Aorta (tissue), 5 donors: ENCODE data around the gene ZNF804B. TPM values are rescaled to one million over a fixed set of nuclear protein-coding genes. Genes with fewer than 3 reads are reported as not detected.
A peak's percentile ranks its signal among the peaks of the same experiment; 100 is the strongest.

Experiments
- ATAC-seq: fragments of 200-7000 bp; cut with Tn5 transposase; one replicate; pipeline ENCODE4 v1.9.1; 2022; ENCODE audit warnings: moderate library complexity; ENCODE audit not compliant: low FRiP score
- DNase-seq, 2 donors: peaks; one replicate each; pipeline ENCODE4 v3.0.0-alpha.2; 2020
- H3K27ac ChIP-seq, 2 donors: one replicate each; pipeline ENCODE4 v1.5.1; 2013; ENCODE audit warnings: low read length in 2 of 2, mild to moderate bottlenecking in 2 of 2, moderate library complexity in 2 of 2, control low read depth in 1 of 2, inconsistent platforms in 1 of 2, low read depth in 1 of 2
- H3K27me3 ChIP-seq, 2 donors: one replicate each; pipeline ENCODE4 v1.6.1; 2013; ENCODE audit warnings: control low read depth in 1 of 2, low read length in 1 of 2, mild to moderate bottlenecking in 1 of 2, moderate library complexity in 1 of 2; ENCODE audit not compliant: insufficient read depth in 2 of 2, control insufficient read depth in 1 of 2
- H3K36me3 ChIP-seq, 2 donors: one replicate each; pipeline ENCODE4 v1.6.1; 2013; ENCODE audit warnings: control low read depth in 1 of 2, low read length in 1 of 2, mild to moderate bottlenecking in 1 of 2; ENCODE audit not compliant: insufficient read depth in 2 of 2, control insufficient read depth in 1 of 2
- H3K4me1 ChIP-seq, 2 donors: one replicate each; pipeline ENCODE4 v1.6.1; 2013; ENCODE audit warnings: low read length in 2 of 2, control low read depth in 1 of 2, mild to moderate bottlenecking in 1 of 2, moderate library complexity in 1 of 2; ENCODE audit not compliant: insufficient read depth in 2 of 2, control insufficient read depth in 1 of 2
- H3K4me3 ChIP-seq, 2 donors: one replicate each; pipeline ENCODE4 v1.5.1; 2013; ENCODE audit warnings: low read length in 2 of 2, control low read depth in 1 of 2, mild to moderate bottlenecking in 1 of 2
- H3K9me3 ChIP-seq: one replicate; pipeline ENCODE4 v1.6.1; 2013; ENCODE audit warnings: mild to moderate bottlenecking, low read length; ENCODE audit not compliant: control insufficient read depth
- WGBS, 2 donors: extraction: QIAGEN DNeasy Blood & Tissue Kit; methylation state at CpG; one replicate each; pipeline ENCODE4 v1.1.7; 2013; 5-methylcytosine and 5-hydroxymethylcytosine counted together
- intact Hi-C, 2 donors: fragments of 100-400 bp; cut with DNase I; formaldehyde crosslinking; loops; one replicate each; pipeline versions ENCODE4 v1.14.2 to v1.15.0; 2022
- polyA plus RNA-seq, 2 donors: library from polyadenylated mRNA; stranded (reverse); fragments of 200-250 nt; gene quantifications; one replicate each; pipeline ENCODE4 v1.2.3, GENCODE V29; 2013
- total RNA-seq, 2 donors: library from RNA; stranded (reverse); fragmentation: NEBNext Ultra II Directional; extraction: Animal tissue kit (Norgen Biotek cat#: 25700); gene quantifications; one replicate each; pipeline ENCODE4 v1.2.1, GENCODE V29; 2021
- donor health status: healthy with polysubstance abuse.
- donor health status: Bipolar disorder and iron deficiency.
- donor health status: DM: no; HTN: no; CAD: no.
- donor health status: DM: no; HTN: no; CAD: no.
- donor health status: DM: yes; HTN: yes; CAD: no.

Gene ZNF804B
- total and polyA plus RNA-seq, 4 donors, result not detected

DNA sequence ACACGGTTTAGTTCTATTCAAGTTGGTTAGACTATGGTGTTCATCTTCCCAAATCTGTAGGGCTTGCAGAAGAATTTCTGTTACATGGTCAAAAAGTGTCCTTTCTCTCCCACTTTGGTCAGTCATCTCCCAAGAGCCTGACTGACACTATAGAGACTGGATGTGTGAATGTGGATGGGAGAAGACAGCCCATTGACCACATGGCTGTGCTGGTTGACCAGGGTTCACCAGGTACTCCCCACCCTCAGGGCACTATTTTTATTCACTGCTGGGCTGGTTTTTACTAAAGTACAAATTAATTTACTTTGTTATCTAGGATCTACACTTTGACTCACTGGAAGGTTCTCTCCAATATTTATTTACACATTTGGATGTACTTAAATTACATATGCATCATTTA, 2.3 kb downstream of the ZNF804B start:
- DNase-seq (no peak), ATAC-seq (no peak)
- intact Hi-C loops, result no loop called here
- Histone ChIP-seq H3K36me3 (no peaks in the 10 kb centered on the region), H3K27me3 (no peaks in the 10 kb centered on the region), H3K27ac (no peak overlapping the region), H3K4me1 (no peaks in the 10 kb centered on the region), H3K9me3 (no peaks in the 10 kb centered on the region), H3K4me3 (no peak overlapping the region)
- 33 to 42% methylated on average over 1 of the region's 1 CpG for WGBS, 2 donors

DNA sequence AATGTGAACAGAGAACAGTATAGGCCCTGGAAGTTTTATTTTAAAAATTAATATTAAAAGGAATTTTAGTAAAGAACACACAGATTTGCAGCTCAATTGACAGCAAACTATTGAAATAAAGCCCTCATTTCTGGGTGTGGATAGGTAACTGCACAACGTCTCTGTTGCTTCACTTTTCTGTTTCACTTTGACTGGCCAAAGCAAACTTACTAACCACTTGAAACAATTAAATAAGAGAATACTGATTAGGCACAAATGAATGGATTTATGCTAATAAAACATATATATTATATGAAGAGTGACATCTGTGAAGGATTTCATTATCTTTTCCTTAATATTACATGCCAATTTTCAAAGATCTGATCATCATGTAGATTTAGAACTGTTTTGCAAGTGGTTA, 11.9 kb downstream of the ZNF804B start:
- Histone ChIP-seq H3K4me3 (no peak overlapping the region), H3K27ac (no peak overlapping the region), H3K4me1 (no peaks in the 10 kb centered on the region), H3K9me3 (no peaks in the 10 kb centered on the region), H3K27me3 (peaks cover 0 to 3% of the 10 kb centered on the region in 2 donors), H3K36me3 (no peaks in the 10 kb centered on the region)
- intact Hi-C loops, result no loop called here
- ATAC-seq, result no peak
- WGBS, 2 donors, result 47 to 59% methylated on average over 1 of the region's 1 CpG
- DNase-seq, result no peak

DNA sequence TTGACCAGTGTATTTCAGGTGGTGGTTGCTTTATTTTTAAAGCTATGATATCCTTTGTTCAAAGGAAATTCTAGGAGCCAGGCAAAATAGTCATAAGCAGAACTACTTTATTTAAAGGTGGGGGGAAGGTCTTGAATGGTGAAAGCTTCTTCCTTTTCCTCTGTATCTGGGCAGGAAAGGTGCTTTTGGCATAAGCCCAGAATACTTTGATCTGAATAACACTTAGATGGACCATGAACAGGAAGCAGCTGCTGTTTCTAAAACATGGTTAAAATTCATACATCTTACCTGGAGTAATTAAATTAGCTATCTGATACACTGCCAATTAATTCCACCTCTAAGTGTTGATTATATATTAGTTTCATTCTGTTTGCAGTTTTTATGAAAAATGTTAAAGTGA, 13.3 kb downstream of the ZNF804B start:
- Histone ChIP-seq H3K4me1 (no peaks in the 10 kb centered on the region), H3K27ac (no peak overlapping the region), H3K9me3 (no peaks in the 10 kb centered on the region), H3K4me3 (no peak overlapping the region), H3K27me3 (peaks cover 0 to 3% of the 10 kb centered on the region in 2 donors), H3K36me3 (no peaks in the 10 kb centered on the region)
- DNase-seq (no peak), ATAC-seq (no peak)
- intact Hi-C loops, result no loop called here

GRCh38 chr7:88775838-88776237, 16.3 kb downstream of the ZNF804B start:
- no peak overlapping the region for H3K4me3 ChIP-seq
- DNase-seq, result no peak
- peaks cover 0 to 1% of the 10 kb centered on the region in 2 donors for H3K27me3 ChIP-seq
- intact Hi-C loops, result no loop called here
- no peaks in the 10 kb centered on the region for H3K9me3 ChIP-seq
- ATAC-seq, result no peak
- H3K36me3 ChIP-seq, result no peaks in the 10 kb centered on the region
- no peaks in the 10 kb centered on the region for H3K4me1 ChIP-seq
- H3K27ac ChIP-seq, result no peak overlapping the region

DNA sequence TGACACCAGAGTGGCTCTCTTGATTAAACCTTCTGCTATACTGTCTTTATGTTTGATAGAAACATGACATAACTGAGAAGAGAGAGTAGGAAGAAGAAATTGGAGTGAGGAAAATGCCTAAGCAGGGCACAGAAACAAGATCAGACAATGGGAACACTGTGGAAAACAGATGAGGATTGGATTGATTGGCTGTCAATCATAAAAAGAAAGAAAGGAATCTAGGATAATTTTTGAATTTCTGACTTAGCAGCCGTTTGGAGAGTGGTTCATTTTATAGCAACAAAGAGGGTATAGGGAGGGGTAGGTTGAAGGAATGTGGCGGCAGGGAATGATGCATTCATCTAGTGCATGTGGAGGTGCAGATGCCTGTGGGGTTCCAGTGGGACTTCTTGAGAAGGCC, 28.3 kb downstream of the ZNF804B start:
- Histone ChIP-seq H3K27ac (no peak overlapping the region), H3K4me3 (no peak overlapping the region), H3K27me3 (no peaks in the 10 kb centered on the region), H3K4me1 (no peaks in the 10 kb centered on the region), H3K9me3 (no peaks in the 10 kb centered on the region), H3K36me3 (no peaks in the 10 kb centered on the region)
- ATAC-seq (no peak), DNase-seq (no peak)
- 55 to 60% methylated on average over 2 of the region's 2 CpGs for WGBS, 2 donors
- intact Hi-C loops, result no loop called here

DNA sequence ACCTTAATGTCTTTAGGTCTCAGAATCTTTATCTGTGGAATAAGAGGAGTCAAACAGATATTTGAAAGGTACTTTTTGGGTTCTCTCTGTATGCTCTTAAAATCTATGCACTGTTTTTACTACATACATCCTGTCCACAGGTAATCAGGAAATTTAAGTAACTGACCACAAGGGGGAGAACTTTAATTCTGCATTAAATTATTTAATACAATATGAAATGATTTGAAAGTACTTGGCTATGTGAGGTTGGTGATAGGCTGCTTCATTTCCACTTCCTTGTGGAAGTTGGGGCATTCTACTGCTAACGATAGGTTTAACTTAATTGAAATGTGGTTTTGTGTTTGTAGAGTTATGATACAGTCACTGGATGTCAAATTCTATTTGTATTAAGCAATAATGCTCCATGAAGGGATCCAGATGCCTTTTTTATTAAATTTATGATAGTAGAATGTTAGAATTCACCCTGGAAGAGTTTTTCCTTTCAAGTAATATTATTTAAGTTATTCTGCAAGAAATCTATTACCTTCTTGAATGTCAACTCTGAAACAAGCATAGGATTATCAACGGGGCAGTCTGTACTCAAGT, 30.1 kb downstream of the ZNF804B start:
- ATAC-seq (no peak), DNase-seq (no peak)
- H3K27me3 ChIP-seq, result no peaks in the 10 kb centered on the region
- intact Hi-C loops, result no loop called here
- no peaks in the 10 kb centered on the region for H3K36me3 ChIP-seq
- 60 to 64% methylated on average over 2 of the region's 2 CpGs for WGBS, 2 donors
- H3K27ac ChIP-seq, result no peak overlapping the region
- H3K4me1 ChIP-seq, result no peaks in the 10 kb centered on the region
- no peaks in the 10 kb centered on the region for H3K9me3 ChIP-seq
- no peak overlapping the region for H3K4me3 ChIP-seq

- ATAC-seq, result no peak
- WGBS, 2 donors, result 76 to 78% methylated on average over 4 of the region's 4 CpGs
Measured at GRCh38 chr7:88791891-88792290, 32.4 kb downstream of the ZNF804B start.

GRCh38 chr7:88792361-88792760, 32.9 kb downstream of the ZNF804B start:
- intact Hi-C loops, result no loop called here
- Histone ChIP-seq H3K4me1 (no peaks in the 10 kb centered on the region), H3K9me3 (no peaks in the 10 kb centered on the region), H3K27ac (no peak overlapping the region), H3K4me3 (no peak overlapping the region), H3K27me3 (no peaks in the 10 kb centered on the region), H3K36me3 (no peaks in the 10 kb centered on the region)
- DNase-seq (no peak), ATAC-seq (no peak)
- 54 to 60% methylated on average over 3 of the region's 3 CpGs for WGBS, 2 donors

More at GRCh38 chr7:88791891-88792290, 32.4 kb downstream of the ZNF804B start:
- Histone ChIP-seq H3K36me3 (no peaks in the 10 kb centered on the region), H3K9me3 (no peaks in the 10 kb centered on the region), H3K4me1 (no peaks in the 10 kb centered on the region), H3K27me3 (no peaks in the 10 kb centered on the region), H3K27ac (no peak overlapping the region), H3K4me3 (no peak overlapping the region)
- DNase-seq, result no peak
- intact Hi-C loops, result no loop called here

DNA sequence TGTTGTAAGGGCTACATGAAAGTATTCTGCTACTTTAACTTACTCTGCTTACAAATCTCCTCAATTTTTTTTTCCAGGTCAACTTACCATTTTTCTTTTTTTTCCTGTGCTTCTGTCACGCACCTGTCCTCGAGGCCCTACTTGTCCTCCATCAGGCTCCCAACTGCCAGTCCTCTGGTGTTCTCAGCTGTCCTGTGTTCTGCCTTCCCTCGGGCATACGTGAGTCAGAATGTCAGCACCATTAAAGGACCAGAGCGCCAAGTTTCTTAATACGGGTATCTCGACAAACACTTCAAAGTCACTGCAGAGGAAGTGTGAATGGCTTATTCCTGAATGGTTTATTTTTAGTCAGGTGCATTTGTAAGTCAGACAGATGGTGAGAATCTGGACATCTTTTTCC, 36.1 kb downstream of the ZNF804B start, which contains the start of gene TEX47:
Gene TEX47 (minus strand): TSS at position 185 of the 400 bp plus-strand sequence. CDS start 795 bp downstream, outside the sequence.
- no peak within 1 kb of the TSS for H3K27ac ChIP-seq
- WGBS, 2 donors, result 59 to 73% methylated on average over 7 of the region's 7 CpGs
- intact Hi-C loops, result no loop called here
- ATAC-seq (no peak), DNase-seq (peak in 1 of 2 donors; percentile 32)
- no peak within 1 kb of the TSS for H3K4me3 ChIP-seq
- H3K36me3 ChIP-seq, result no peaks in the 10 kb centered on the region
- H3K9me3 ChIP-seq, result no peaks in the 10 kb centered on the region
- no peaks in the 10 kb centered on the region for H3K4me1 ChIP-seq
- H3K27me3 ChIP-seq, result no peaks in the 10 kb centered on the region
